NOMO-1 treated with DMSO at 0.1 percent for 48 hours (cell line): ENCODE results near the gene SEL1L2.

ENCODE experiments used
- DNase-seq: peaks from one replicate; lab custom pipeline; 2025; ENCODE audit not compliant: unreplicated experiment; lab: John Stamatoyannopoulos, UW

The SEL1L2 gene

DNA sequence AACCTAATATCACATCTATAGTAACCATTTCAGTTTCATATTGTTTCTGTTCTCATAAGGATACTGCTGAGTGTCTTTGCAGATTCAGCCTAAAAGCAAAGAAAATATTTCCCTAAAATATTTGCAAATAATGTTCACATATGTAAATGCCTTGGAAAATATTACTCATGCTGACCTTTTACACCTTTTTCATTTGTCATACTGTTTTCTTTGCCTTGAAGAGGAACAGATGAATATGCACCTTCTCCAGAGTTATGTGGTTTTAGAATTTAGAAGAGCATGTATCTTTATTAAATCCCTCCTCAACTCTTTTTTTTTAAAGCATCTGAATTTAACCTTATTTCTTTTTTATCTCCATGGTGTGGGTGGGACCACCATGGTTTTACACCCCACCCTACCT, 173.1 kb downstream of the SEL1L2 start:
- DNase-seq: no peak

DNA sequence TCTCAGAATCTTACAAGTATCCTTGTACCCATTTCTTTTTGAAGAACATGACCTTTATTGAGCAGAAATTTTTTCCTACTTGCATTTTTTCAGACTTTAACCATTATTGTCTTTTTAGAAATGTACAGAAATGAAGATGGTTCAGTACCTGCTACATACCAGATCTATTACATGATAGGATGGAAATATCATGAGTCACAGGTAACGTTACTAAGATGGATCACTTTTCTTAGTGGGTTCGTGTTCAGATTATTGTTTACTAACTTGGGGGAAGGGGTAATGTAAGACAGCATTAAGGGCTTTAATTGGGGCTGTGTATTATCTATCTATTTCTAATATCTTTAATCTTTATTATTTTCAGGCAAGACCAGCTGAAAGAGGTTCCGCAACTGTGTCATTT, 173.7 kb downstream of the SEL1L2 start:
- no peak for DNase-seq

- DNase-seq: no peak
These were observed 175.7 kb downstream of the SEL1L2 start for GRCh38 chr20:13814672-13815071.

DNA sequence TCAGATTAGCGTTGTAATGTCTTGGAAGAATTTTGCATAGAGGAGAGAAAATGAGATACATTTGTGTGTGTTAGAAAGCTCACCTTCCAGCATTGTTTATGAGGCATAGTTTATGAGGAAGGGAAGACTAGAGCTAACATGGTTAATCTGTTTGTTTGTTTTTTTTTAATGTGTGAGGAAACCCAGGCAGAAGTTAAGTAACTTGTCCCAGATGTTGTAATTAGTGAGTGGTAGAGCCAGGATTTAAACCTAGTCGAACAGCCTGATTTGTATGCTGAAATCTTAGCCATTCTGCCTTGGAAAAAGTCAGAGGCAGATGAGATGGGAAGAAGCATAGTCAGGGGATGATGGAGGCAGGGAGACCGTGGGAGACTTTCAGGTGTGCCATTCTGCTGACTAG, 176.5 kb downstream of the SEL1L2 start:
- DNase-seq: no peak

- no peak for DNase-seq
These were observed 180.0 kb downstream of the SEL1L2 start for GRCh38 chr20:13810446-13810845.

DNA sequence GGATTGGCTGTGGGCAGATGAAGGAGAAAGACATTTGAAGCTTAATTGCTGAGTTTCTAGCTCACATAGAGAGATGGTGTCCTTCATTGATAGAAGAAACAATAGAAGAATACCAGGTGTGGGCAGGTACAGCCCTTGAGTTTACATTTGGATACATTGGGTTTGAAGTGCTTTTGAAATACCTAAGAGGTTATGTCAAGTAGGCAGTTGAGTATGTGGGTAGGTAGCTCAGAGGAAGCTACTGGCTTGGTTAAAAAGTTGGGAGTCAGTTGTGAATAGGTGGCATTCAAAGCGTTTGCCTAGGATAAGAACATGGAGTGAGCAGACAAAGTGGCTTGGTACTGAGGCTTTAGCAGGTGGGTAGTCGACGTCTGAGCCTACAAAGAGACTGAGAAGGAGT, 180.6 kb downstream of the SEL1L2 start:
- no peak for DNase-seq

DNA sequence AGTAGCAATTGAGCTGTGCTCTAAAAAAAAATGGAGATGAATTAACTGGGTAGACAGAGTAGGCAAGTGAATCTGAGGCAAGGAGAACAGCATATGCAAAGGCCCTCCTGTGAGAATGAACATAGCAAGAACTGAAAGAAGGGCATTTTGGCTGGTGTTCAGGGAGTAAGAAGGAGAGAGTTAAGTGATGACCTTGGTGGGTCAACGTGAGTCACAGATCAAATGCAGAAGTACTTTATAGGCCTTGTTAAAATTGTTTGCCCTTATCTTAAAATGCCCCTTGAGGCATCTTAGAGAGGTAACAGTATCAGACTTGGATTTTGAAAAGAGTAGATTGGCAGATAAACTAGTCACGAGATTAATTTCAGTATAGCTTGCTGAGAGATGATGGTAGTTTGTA, 181.0 kb downstream of the SEL1L2 start:
- DNase-seq: no peak

DNA sequence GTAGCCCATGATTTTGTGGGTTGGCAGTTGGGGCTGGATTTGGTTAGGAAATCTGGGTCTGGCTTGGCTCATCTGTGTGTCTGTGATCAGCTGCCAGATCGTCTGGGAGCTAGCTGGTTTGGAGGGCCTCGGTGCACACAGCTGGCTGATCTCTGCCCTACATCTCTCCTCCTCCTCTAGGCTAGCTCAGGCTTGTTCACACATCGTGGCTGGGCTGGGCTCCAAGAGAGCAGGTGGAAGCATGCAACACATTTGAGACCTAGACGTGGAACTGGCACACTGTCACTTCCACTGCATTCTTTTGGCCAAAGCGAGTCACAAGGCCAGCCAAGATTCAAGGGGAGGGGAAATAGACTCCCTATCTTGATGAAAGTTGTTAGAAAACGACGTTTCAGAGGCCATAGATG, 189.7 kb downstream of the SEL1L2 start:
- DNase-seq: no peak

- DNase-seq: no peak
These were observed 190.4 kb downstream of the SEL1L2 start for GRCh38 chr20:13799974-13800373.
